Activated CD4-positive, alpha-beta T cell treated with anti-CD3 and anti-CD28 coated beads, Interleukin-2, amount 50 U/mL, for 24 hours (primary cell): Measurements from ENCODE around the gene ACAT2.
"Not testable (repeated sequence)": the region's sequence is repeated elsewhere in the genome, so short reads cannot be mapped to it uniquely, and the experiment has no call there.

Experiments
- DNase-seq, 2 donors: peaks; one replicate each; pipeline ENCODE4 v3.0.0-alpha.2; 2020; ENCODE audit warnings: low read depth in 1 of 2, low spot score in 1 of 2

ACAT2 gene

DNA sequence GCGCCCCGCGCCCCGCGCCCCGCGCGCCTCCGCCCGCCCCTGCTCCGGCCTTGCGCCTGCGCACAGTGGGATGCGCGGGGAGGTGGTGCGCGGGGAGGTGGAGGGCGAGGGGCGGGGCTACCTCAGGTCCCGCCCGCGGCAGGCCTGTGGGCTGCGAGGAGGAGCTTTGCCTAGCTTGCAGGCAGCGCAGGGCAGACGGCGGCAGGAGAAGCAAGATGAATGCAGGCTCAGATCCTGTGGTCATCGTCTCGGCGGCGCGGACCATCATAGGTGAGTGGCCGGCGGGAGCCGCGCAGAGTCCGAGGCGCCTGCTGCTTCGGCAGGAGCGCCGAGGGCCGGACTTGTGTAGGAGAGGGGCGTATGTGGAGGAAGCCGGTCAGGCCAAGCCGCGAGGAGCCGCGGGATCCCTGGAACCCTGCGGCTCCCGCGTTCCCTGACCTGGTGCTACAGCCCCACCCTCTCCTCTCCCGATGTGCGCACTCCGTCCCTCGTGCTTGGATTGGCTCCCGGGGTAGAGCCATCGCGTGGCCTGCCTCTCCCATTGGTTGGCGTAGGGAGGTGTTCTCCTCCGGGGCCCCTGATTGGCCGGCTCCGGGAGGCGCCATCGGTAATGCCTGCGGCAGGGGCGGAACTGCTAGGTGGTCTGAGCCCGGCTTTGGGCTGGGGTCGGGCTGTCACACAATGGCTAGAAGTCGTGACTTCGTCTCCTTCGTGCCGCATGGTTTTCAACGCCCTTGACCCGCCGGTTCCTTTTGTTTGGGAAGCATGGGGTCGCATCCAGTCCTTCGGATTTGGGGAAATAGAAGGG, at the start of gene ACAT2:
TSS of gene ACAT2 (plus strand) at position 173 of the 808 bp plus-strand sequence. CDS start at position 216, 43 bp downstream.
- peak; percentile 83 to 90 for DNase-seq

DNA sequence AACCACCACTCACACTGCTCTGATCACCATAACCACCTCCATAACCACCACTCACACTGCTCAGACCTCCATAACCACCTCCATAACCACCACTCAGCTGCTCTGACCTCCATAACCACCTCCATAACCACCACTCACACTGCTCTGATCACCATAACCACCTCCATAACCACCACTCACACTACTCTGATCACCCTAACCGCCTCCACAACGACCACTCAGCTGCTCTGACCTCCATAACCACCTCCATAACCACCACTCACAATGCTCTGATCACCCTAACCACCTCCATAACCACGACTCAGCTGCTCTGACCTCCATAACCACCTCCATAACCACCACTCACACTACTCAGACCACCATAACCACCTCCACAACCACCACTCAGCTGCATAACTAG, 49.5 kb upstream of the ACAT2 start:
- DNase-seq = not testable (repeated sequence)

- no peak for DNase-seq
Observed at GRCh38 chr6:159713984-159714383, 47.9 kb upstream of the ACAT2 start.

DNA sequence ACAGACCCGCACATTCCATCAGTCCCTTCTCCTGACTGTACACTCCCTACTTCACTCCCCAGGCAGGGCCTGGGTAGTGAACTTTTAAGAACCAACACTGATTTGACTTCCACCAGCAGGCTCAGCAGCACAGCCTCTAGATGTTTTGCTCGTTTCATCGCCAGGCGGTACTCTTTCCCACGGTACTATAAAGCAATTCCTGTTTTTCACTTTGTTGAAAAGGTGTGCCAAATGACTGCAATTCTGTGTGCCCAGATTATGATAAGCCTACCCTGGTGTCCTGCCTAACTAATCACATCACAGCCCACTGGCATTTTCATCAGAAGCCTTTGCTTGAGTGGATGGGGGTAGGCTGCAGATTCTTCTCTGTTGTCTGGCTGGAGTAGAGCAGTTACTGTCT, 47.4 kb upstream of the ACAT2 start:
- no peak for DNase-seq

GRCh38 chr6:159715166-159715565, 46.7 kb upstream of the ACAT2 start:
- DNase-seq = no peak

GRCh38 chr6:159715605-159716004, 46.2 kb upstream of the ACAT2 start:
- no peak for DNase-seq

DNA sequence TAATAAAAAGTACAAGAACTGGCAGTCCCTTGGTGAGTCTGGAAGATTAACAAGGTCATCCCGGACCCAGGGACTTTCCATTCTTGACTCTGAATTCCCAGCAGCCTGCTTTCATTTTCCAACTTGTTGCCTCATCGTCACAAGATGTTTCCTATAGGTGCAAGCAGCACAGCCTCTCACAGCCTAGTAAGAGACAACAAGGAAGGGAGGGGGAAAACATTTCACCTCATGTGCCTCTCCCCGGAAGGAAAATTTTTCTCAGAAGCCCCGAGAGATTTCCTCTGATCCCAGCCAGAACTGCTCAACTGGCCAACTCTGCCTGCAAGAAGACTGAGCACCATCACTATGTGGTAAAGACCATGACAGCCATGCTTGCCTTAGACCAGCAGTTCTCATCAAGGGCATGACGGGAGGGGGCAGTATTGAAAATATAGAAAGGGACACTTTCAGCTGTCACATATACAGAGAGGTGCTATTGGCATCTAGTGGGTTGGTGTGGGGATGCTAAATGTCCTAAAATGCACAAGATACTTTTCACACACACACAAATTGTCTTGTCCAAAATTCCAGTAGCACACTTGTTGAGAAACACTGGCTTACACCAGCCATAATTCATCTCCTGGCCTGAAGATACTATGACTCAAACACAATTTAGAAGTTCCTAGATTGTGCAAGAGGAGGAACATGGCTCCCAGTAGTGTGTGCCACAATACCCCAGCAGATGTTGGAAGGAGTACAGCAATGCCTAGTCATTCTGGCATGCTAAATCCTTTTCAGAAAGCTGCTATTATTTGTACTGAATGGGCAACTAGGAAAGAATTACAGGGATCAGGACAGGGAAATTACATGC, 45.4 kb upstream of the ACAT2 start:
- DNase-seq = no peak

DNA sequence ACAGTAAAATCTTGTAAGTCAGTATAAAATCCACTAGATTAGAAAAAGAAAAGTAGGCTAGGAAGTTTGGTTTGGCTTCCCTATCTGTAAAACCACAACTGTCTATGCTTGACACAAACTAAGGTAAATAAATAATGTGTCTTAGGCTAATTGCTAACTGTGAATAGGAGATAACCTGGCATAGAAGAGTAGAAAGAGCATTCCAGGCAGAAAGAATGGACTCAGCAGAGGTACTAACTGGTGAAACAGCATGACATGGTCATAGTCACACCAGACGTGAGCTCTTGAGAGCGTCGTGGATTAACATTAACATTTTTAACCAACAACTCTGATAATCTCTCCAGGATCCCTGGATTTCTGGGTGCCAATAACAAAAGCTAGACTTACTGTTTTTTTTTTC, 43.2 kb upstream of the ACAT2 start:
- DNase-seq = no peak

DNA sequence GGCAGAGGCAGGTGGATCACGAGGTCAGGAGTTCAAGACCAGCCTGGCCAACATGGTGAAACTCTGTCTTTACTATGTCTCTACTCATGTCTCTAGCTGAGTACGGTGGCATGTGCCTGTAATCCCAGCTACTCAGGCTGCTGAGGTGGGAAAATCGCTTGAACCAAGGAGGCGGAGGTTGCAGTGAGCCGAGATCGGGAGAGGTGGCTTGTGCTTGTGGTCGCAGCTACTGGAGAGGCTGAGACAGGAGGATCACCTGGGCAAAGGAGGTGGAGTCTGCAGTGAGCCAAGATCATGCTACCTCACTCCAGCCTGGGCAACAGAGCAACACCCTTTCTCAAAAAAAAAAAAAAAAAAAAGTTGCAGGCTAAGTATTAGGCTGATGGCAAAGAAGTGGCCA, 42.6 kb upstream of the ACAT2 start:
- DNase-seq = no peak

- peak in 1 of 2 donors; percentile 21 for DNase-seq
Observed at GRCh38 chr6:159720708-159721107, 41.1 kb upstream of the ACAT2 start.

DNA sequence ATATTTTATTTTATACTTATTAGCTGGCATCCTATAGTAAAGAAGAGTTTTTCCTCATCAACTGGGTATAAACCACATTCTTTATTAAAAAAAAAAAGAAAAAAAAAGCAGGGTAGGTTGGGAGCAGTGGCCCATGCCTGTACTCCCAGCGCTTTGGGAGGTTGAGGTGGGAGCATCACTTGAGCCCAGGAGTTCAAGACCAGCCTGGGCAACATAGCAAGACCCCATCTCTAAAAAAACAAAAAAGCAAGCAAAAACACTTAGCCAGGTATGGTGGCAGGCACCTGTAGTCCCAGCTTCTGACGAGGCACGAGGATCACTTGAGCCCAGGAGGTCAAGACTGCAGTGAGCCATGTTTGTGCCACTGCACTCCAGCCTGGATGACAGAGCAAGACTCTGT, 39.9 kb upstream of the ACAT2 start:
- not testable (repeated sequence) for DNase-seq

- no peak for DNase-seq
Observed at GRCh38 chr6:159722655-159723054, 39.2 kb upstream of the ACAT2 start.

GRCh38 chr6:159723259-159723658, 38.6 kb upstream of the ACAT2 start:
- no peak for DNase-seq

DNA sequence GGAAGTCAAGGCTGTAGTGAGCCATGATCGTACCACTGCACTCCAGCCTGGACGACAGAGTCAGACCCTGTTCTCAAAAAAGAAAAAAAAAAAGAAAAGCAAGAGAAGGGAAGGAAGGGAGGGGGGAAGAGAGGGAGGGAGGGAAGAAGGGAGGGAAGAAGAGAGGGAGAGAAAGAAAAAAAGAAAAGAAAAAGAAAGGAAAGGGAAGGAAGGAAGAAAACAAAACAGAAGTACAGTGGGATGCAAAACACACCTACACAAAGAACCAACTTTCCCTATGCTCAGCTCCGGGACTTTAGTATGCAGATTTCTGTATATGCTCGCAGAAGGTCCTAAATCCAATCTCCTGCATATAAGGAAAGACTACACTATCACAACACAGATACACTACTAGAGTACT, 37.1 kb upstream of the ACAT2 start:
- no peak for DNase-seq

- DNase-seq = not testable (repeated sequence)
Observed at GRCh38 chr6:159725208-159725607, 36.6 kb upstream of the ACAT2 start.

DNA sequence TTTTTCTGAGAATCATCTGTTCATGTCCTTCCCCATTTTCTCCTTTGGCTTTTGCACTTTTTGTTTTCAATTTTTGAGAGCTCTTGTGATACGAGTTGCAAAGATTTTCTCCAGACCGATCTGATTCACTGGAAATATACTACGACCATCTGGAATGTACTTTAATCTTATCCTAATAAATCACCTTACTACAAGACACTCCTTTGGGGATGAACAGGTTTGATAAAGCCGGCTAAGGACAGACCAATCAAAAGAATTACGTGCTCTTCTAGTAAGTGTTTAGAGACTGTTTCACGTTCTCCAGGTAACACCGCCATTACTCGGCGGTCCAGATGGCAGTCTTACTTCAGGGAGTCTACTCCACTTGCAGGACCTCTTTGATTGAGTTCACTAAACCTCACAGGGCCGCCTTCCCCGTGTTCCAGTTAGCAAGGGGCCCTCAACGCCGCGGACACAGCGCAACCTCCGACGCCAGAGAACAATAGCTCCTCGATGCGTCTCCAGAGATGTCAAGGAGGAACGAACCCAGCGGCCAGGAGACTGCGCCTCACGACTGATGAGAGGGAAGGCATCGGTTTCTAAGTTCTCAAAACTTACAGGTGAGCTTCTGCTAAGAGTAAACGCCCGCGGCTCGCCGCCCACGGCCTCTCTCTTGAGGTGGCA, 35.5 kb upstream of the ACAT2 start:
- DNase-seq = no peak

- DNase-seq = peak; percentile 92 to 95
Observed at GRCh38 chr6:159726918-159727716, 34.7 kb upstream of the ACAT2 start, which contains the start of gene WTAP. WTAP (plus strand) TSS chr6:159727506; CDS start chr6:159736266, 8,760 bp downstream.

DNA sequence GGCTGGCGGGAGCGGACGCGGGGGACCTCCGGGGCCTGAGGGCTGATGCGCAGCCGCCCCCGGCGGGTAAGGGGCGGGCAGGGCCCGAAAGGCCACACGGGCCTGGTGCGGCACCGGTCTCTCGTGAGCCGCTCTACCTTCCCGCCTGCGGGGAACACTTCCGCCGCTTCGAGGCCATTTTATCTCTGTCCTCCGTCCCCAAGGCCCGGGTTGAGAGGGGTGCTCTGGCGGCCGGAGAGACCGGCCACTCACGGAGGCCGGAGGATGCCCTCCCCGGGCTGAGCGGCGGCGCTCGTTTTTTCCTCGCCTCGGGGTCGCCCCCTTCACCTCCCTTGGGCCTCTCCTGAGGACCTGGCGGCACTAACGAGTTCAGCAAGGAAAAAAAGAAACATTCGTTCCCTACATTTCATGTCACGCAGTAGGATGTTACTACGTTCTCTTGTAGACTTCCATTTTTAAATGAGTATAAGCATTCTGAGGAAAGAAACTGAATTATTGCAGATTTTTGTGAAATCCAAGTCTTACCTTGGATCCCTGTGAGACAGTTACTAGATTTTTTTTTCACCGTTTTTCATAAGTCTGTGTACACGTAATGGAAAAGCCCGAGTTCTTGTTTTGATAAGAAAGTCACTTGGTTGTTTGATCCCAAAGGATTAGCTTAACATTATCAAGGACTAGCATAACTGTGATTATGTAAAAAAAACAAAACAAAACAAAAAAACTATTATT, 34.0 kb upstream of the ACAT2 start:
- peak in 1 of 2 donors; percentile 25 for DNase-seq

DNA sequence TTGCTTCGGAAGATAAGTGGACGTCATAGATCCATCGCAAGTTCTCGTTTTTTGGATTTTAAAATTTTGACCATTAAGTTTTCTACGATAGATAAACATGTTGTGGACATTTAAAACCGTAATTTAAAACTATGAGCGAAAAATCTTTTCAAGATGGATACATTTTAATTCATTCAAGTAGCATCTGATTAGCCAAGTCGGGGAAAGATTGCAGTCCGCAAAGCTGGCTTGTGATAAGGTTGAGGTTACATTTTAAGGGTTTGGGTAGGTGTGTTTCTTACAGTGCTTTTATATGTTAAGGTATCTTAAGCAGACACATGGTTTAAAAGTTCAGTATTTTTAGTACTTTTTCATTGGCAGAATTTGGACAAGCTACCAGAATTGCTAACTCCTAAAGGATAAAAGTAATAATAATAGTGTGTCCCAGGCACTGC, 33.3 kb upstream of the ACAT2 start:
- no peak for DNase-seq
